Measurements from ENCODE around the gene AOPEP.

- TF ChIP-seq CTCF (conservative IDR thresholded peaks at IDR 0.05 in 1 of 2, IDR thresholded peaks at IDR 0.05 in 1 of 2; ENCODE audit: low read depth in 1 of 2, low read length in 2 of 2), result no peak
- no peak for TF ChIP-seq EZH2 (IDR thresholded peaks at IDR 0.05; ENCODE audit: low read length, missing control alignments)
Measured at GRCh38 chr9:94824913-94825610, 98.6 kb downstream of the AOPEP start.
